ENCODE results near the gene PFDN1. TPM values are rescaled to one million over a fixed set of nuclear protein-coding genes. Genes with fewer than 3 reads are reported as not detected.

PFDN1 gene
- total and polyA plus RNA-seq, 11 donors: 53.8 to 140 (median 75.0) TPM

DNA sequence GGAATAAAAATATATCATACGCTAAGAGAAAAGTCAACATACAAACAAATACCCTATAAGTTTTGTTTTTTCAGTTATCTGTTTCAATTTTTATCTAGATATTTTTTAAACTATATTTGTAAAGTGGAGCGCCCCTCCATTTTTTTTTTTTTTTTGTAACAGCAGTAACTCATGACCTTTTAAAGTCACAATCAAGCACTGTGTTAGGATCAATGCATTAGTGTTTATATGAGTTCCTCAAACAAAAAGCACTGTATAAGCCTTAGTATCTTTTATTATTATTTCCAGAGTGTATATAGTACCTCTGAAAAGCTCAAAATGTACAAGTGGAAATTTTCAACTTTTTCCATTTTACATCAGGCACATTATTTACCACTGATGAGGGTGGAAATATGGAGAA is 20.6 kb downstream of the PFDN1 start:
- Histone ChIP-seq H3K4me1 (peaks cover 0 to 36% (median 21%) of the 10 kb centered on the region in 12 donors), H3K4me3 (no peak overlapping the region), H3K9me3 (no peaks in the 10 kb centered on the region), H3K27ac (no peak overlapping the region), H3K27me3 (no peaks in the 10 kb centered on the region), H3K36me3 (peaks cover 0 to 27% (median 10%) of the 10 kb centered on the region in 9 donors)
- DNase-seq: no peak
- 89 to 96% (median 93%) methylated on average over 2 of the region's 2 CpGs for WGBS, 4 donors
- intact Hi-C loops (cut with DNase I): loop anchor here in 1 of 10 donors (5.0 kb wide), 1 partner anchor 35 kb away; no protein-coding TSS in a partner anchor
- ATAC-seq: no peak
- TF ChIP-seq POLR2A (IDR thresholded peaks at IDR 0.05) (no peak), CTCF (IDR thresholded peaks at IDR 0.05) (no peak)

DNA sequence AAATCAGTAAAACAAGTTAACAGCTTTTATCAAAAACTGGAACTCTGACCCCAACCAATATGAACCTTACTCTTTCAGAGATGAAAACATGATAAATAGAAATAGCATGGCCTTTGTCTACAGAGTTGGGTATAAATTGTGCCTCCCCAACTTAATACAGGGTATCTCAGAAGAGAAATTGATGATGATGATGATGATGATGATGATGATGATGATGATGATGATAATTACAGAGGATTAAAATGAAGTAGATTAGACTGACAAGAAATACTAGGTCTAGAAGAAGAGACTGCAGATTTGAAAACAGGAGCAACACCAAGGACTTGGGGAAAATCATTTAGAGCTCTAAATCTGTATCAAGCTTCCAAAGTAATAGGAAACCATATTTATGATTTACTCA is 27.1 kb downstream of the PFDN1 start:
- DNase-seq: no peak
- H3K27ac ChIP-seq: no peak overlapping the region
- H3K4me3 ChIP-seq: no peak overlapping the region
- H3K36me3 ChIP-seq: peaks cover 0 to 25% (median 8%) of the 10 kb centered on the region in 9 donors
- intact Hi-C loops (cut with DNase I): no loop called here
- no peaks in the 10 kb centered on the region for H3K27me3 ChIP-seq
- TF ChIP-seq CTCF (IDR thresholded peaks at IDR 0.05) (no peak), POLR2A (IDR thresholded peaks at IDR 0.05) (no peak)
- H3K9me3 ChIP-seq: no peaks in the 10 kb centered on the region
- H3K4me1 ChIP-seq: peaks cover 0 to 28% (median 18%) of the 10 kb centered on the region in 12 donors
- ATAC-seq: no peak

DNA sequence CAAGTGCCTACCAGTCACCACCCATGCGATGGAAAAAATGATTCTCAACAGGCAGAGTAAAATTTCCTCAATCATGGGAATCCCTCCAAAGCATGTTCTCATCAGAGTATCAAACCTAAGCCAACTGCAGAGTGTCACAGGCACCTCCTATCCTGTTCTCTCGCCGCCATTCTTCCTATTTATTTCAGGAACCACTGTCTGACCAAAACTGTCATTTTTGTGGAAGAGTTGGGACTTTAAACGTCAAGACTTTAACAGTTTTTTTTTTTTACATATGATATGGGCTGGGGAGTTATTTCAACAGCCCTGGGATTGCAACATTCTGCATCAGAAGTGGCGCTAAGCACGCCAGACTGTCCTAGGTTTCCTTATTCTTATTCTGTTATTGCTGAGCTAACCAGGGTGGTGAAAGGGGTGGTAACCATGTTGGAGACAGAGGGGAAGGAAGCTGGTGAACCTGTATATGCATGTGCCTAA is 29.5 kb downstream of the PFDN1 start:
- peak in 1 of 5 donors; percentile 35 for DNase-seq
- intact Hi-C loops (cut with DNase I): no loop called here
- no peak for TF ChIP-seq CTCF (IDR thresholded peaks at IDR 0.05)
- no peak for TF ChIP-seq POLR2A (IDR thresholded peaks at IDR 0.05)
- Histone ChIP-seq H3K4me3 (no peak overlapping the region), H3K4me1 (peaks cover 0 to 27% (median 18%) of the 10 kb centered on the region in 12 donors), H3K36me3 (peaks cover 0 to 10% (median 0%) of the 10 kb centered on the region in 9 donors), H3K27ac (peak overlapping the region in 9 of 12 donors; percentile 5 to 71 (median 45)), H3K9me3 (no peaks in the 10 kb centered on the region), H3K27me3 (no peaks in the 10 kb centered on the region)
- WGBS, 4 donors: 42 to 48% (median 46%) methylated on average over 6 of the region's 6 CpGs
- peak; percentile 56 to 85 (median 79) for ATAC-seq

- no peaks in the 10 kb centered on the region for H3K27me3 ChIP-seq
- intact Hi-C loops (cut with DNase I): no loop called here
- H3K4me1 ChIP-seq: peaks cover 6 to 59% (median 43%) of the 10 kb centered on the region in 12 donors
- DNase-seq (no peak), ATAC-seq (no peak)
- no peak overlapping the region for H3K27ac ChIP-seq
- H3K9me3 ChIP-seq: no peaks in the 10 kb centered on the region
- H3K36me3 ChIP-seq: no peaks in the 10 kb centered on the region
- H3K4me3 ChIP-seq: no peak overlapping the region
- TF ChIP-seq CTCF (IDR thresholded peaks at IDR 0.05) (no peak), POLR2A (IDR thresholded peaks at IDR 0.05) (no peak)
Measured at GRCh38 chr5:140270008-140270407, 32.9 kb downstream of the PFDN1 start.
